PC-9 (cell line): Measurements from ENCODE around the gene NFKBIB.

Source experiments
- EZH2 ChIP-seq: fragments of 200-600 bp; sonication (generic); IDR thresholded peaks from 2 replicates; pipeline ENCODE4 v1.8.0; 2017; ENCODE audit warnings: antibody characterized with exemption, low read depth
- TF ChIP-seq, protein P1 (sequence below): fragments of 200-600 bp; sonication (generic); conservative IDR thresholded peaks from 2 replicates; pipeline ENCODE4 v1.6.1; 2017; ENCODE audit warnings: mixed run types, antibody characterized with exemption, mild to moderate bottlenecking, moderate library complexity

DNA sequence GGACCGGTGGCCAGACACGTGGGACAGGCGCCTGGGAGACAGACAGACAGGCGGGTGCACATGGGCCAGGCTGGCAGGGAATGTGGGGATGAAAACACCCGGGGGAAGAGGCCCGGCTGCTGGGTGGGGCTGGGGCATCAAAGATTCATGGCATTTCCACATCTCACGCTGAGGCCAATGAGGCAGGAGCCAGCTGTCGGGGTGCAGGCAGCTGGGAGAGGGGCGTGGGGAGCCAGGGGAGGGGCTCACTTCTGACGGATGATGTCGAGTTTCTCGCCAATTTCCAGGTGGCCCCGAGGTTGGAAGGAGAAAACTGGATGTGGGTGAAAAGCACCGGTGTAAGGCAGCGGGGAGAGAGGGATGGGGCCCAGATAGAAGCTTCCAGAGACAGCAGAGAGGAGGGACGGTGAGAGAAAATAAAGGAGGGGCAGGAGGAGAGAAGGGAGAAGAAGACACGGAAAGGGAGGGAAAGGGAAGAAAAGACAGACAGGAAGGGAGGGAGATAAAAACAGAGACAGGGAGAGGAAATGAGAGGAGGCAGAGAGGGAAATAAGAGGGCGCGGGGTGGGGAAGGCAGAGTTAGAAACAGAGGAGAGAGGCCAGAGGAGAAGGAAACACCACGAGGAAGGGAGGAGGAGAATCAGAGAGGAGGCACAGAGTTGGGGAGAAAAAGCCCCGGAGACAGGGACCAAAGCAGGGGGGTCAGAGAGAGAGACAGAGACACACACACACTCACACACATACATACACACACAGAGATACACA lies 20.2 kb downstream of the NFKBIB start:
- TF ChIP-seq, protein P1, sequence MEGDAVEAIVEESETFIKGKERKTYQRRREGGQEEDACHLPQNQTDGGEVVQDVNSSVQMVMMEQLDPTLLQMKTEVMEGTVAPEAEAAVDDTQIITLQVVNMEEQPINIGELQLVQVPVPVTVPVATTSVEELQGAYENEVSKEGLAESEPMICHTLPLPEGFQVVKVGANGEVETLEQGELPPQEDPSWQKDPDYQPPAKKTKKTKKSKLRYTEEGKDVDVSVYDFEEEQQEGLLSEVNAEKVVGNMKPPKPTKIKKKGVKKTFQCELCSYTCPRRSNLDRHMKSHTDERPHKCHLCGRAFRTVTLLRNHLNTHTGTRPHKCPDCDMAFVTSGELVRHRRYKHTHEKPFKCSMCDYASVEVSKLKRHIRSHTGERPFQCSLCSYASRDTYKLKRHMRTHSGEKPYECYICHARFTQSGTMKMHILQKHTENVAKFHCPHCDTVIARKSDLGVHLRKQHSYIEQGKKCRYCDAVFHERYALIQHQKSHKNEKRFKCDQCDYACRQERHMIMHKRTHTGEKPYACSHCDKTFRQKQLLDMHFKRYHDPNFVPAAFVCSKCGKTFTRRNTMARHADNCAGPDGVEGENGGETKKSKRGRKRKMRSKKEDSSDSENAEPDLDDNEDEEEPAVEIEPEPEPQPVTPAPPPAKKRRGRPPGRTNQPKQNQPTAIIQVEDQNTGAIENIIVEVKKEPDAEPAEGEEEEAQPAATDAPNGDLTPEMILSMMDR: no peak
- TF ChIP-seq EZH2: no peak
